ENCODE results near the gene ARHGAP26.
"Not testable (repeated sequence)": the region's sequence is repeated elsewhere in the genome, so short reads cannot be mapped to it uniquely, and the experiment has no call there.

GRCh38 chr5:142995621-142996020 lies 225.4 kb downstream of the ARHGAP26 start:
- not testable (repeated sequence) for TF ChIP-seq ZNF274 (IDR thresholded peaks at IDR 0.05; ENCODE audit: low read depth, low read length); SUZ12 (IDR thresholded peaks at IDR 0.05; ENCODE audit: extremely low read depth, insufficient read depth, insufficient read length); YY1 (IDR thresholded peaks at IDR 0.05; ENCODE audit: insufficient read depth, insufficient read length)

Data from NT2/D1 (cell line).